Pons (tissue), 1 donor: ENCODE measurements around the gene GPI.
"Not testable (repeated sequence)": the region's sequence is repeated elsewhere in the genome, so short reads cannot be mapped to it uniquely, and the experiment has no call there.

ENCODE experiments used
- DNase-seq: peaks from one replicate; pipeline ENCODE4 v3.0.0-alpha.2; 2016; ENCODE audit warnings: low spot score

Gene GPI

DNA sequence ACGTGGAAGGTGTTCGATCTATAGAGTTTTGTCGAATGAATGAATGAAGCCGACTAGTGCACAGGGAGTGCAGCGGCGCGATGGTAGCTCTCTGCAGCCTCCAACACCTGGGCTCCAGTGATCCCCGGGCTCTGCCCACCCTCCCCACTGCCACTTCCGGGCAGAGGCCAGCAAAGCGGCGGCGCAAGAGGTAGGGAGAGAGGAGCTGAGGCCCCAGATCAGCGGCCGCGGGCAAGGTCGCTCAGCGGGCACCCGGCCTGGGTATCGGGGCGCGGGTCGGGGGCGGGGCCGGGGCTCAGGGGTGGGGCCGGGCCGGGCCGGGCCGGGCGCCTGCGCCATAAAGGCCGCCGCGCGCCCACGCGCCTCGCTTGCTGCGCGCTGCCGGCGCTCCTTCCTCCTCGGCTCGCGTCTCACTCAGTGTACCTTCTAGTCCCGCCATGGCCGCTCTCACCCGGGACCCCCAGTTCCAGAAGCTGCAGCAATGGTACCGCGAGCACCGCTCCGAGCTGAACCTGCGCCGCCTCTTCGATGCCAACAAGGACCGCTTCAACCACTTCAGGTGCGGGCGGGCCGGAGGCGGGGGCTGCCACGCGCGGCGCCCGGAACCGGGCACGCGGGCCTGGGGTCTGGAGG, at the start of gene GPI:
TSS of gene GPI (plus strand) at position 367 of the 633 bp plus-strand sequence. CDS start at position 438, 71 bp downstream.
- DNase-seq, result peak; percentile 31

DNA sequence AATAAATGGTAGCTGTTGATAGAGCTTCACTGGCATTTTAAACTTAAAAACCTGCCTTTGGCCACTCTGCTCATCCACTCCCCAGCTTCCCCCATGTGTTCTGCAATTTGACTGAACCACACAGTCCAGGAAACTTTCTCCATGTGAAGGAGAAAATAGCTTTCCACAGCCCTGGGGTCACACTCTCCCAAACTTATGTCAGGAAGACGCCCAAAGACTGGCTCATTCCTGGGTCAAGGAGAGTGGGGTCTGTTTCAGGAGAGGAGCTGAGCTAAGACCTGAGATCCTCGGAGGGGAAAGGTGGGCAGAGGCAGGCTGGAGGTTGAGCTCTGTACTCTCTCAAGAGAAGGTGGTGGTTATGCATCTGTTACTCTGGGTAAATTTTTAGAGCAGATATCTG, 48.7 kb upstream of the GPI start:
- DNase-seq, result no peak

DNA sequence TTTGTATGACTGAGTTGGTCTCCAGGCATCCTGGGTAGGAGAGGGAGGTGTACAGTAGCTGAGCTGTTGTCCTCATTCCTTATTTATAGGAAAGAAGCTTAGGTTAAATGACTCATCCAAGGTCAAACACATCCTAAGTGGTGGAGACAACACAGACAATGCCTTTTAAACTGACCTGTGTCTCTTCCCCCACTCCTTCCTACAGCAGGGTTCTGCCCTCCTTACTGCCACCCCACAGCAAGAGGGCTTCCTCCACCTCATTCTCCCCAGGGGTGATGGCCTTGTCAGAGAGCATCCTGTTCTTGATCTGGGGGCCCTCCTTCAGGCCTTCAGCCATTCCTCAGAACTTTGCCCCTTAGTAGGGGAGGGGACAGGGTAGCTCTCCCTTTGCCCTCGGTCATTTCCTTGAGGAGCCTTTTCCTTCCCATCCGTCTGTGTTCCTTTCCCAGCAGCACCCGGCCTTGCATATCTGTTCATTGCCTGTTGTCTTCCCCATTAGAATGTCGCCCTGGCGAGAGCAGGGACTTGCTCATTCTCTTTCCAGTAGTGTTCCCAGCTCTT, 48.2 kb upstream of the GPI start:
- DNase-seq, result no peak

DNA sequence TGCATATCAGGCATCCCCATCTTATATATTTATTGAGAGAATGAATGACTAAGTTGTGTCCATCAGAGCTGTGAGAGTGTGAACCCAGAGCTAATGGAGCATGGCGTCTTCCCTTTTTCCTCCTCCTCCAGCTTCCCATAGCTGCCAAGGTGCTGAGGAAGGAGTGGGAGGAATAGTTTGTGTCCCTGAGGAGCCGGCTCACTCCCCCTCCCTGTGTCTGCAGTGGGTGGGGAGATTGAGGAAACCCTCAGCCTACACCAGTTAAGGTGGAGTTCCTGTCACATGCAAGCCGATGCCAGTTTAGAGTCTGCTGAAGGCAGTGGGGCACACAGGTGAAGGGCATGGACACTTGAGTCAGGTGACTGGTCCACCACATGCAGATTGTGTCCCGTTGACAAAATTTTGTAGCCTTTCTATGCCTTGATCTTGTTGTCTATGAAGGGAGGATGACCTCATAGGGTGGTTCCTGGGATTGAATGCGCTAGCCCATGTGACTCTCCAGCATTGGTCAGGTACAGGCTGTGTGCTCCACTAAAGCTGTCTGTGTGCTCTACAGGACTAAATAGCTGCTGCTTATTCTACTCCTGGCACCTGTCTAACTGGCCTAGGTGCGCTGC, 47.6 kb upstream of the GPI start:
- DNase-seq, result no peak

DNA sequence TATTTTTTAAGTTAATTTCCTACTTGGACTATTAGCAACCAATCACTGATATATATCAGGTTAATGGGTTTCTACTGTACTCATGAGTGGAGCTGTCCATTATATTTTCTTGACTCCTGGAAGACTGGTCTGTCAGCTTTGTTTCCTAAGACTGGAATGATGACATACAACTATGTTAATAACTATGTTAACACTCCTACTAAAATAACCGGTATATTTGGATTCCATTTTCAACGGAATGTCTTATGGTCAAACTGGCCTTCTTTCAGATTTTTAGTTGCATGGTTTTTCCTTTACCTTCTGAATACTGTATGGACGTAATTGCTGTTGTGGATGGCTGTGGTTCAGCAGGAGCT, 45.8 kb upstream of the GPI start:
- DNase-seq, result no peak

DNA sequence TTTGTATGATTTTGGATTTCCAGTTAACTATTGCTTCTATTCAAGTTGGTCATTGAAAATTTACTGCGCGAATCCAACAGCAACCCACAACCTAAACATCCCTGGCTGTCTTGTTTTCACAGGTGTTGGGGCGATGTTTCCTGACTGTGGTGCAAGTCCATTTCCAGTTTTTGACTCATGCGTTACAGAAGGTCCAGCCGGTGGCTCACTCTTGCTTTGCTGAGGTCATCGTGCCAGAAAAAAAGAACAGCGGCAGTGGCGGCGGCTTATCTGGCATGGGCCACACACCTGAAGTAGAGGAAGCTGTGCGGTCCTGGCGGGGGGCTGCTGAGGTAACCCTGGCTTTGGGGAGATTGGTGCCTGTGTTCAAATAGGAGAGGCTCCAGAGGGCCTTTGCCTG, 45.2 kb upstream of the GPI start:
- DNase-seq, result no peak

DNA sequence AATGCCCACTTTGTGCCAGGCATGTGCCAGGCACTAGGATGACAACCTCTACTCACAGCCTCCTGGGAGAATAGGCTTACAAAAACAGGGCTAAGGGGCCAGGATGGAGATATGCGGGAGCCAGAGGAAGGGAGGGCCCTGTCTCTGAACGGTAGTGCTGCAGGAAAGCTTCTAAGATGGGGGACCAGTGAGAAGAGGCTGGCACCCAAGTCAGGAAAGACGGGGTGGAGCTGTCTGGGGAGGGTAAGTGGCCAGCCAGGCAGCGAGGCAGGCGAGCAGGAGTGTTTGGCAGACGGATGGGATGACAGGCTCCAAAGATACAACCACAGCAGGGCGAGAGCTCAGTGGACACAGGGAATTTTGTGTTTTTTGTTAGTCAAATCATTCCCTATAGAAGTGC, 44.7 kb upstream of the GPI start:
- DNase-seq, result peak; percentile 45

DNA sequence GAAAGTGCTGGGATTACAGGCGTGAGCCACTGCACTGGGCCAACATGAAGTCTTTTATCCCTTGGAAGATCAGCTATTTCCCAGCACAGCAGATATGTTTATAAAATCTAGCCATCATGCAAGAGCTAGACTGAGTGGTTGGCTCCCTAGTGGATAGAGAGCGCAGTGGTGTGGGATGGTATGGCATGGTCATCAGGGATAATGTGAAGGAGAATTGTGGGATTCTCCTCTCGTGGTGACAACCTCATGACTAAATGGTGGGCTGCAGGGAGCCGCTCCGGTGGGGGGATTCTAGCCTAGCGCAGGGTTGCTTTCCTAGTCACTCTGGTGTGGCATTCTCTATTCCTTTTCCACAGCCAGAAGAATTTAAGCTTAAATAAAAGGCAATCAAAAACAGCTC, 43.3 kb upstream of the GPI start:
- DNase-seq, result no peak

DNA sequence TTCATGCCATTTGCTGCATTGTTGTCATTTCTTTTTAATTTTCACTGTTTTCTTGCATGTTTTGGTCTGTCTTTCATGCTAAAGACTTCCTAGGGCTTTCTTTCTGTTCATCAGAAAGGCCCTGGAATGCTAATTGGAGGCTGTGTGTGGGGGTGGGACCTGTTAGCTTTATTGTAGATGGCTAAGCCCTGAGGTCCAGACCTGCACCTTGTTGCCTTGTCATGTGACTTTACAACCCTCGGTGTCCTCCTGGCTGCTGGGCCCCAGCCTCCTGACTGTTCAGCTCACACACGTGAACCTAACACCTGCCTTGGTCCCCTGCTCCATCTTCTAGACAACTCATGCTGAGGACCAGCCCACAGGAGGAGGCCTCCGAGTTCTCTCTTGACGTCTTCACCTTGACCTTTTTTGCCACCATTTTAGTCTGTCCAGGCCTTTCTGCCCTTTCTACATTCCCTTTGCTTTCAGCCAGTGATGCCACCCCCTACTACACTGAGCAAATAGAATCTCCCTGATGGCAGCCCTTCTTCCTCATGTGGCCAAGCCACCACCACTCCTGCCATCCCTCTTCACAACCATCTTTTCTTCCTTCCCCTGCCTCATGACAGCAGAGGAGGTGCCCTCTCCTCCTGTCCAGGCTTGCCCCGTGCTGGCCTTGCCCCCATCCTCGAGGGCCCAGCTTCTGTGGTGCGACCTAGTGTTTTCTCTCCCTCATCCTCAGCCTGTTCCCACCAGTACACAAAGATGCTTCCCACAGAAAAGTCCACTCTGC, 41.4 kb upstream of the GPI start:
- no peak for DNase-seq

DNA sequence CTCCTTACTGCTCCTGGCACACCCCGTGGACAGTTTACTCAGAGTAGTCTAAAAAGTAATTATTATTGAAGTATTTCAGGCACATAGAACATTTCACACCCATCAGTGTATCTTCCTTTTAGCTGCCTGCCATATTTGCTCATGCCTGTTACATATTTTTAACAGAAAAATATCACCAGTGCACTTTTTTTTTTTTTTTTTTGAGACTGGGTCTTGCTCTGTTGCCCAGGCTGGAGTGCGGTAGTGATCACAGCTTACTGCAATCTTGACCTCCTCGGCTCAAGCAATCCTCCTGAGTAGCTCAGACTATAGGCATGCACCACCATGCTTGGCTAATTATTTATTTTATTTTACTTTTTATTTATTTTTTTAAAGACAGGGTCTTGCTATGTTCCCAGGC, 40.7 kb upstream of the GPI start:
- DNase-seq, result no peak

DNA sequence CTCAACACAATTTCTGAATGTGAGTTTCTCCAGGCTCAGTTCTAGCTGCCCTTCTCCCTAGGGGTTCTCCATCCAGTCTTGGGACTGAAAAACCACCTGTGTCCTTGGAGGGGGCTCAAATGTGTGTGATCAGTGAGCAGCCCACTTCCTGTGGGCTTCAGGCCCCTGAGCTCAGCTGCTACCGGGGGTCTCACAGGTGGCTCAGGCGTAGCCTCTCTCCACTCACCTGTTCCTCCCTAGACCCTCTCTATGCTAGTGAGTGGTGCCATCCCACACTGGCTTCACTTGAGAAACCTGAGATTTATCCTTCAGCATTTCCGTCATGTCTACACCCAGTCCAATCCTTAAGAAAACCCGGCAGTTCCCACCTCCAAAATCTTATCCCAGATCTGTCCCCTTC, 39.8 kb upstream of the GPI start:
- no peak for DNase-seq

DNA sequence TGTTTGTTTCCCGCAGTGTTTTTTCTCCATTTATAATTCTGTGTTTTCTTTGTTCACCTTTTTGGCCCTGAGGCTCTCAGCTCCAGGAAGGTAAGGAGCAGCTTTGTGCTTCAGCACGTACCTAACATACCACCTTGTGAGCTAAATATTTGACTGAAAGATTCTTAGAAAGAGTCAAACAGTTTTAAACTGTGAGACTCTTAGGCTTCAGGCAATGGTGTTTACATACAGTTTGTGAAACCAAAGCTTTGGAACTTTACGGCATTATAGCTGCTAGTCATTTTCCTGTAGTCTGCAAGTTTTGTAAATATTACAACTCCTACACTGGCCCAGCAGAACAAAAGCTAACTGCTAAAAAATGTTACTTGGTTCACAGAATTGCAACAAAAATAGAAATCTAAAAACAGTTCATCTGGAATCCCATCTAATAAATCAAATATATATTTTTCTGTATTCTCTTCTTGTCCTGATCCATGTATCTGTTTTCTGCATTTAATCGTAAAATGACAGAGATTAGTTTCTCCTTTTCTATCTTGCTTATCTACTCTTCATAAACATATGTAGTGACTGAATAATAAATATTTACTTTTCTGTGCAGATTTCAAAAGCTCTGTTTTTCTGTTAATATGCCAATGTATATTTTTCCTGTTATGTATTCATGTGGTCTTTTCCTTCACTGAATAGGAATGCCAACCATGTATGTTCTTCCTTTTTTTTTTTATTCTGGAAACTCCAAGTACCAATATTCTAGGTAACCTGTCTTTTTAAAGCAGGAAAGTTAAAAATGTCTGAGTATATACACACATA, 38.8 kb upstream of the GPI start:
- no peak for DNase-seq

DNA sequence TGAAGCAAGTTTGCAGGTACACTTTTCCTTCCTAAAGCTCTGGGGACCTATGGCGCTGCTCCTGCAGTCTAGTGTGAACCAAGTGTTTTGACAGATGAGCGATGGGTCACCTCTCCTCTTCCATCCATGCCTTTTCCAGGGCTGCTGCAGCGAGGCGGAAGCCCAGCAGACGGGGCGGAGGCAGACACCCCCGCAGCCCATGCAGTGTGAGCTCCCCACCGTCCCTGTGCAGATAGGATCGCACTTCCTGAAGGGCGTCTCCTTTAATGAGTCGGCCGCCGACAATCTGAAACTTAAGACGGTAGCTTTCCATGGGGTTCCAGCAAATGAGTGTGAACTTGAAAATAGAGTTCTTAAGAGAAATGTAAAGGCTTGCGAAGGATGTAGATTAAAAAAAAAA, 37.1 kb upstream of the GPI start:
- DNase-seq, result no peak

DNA sequence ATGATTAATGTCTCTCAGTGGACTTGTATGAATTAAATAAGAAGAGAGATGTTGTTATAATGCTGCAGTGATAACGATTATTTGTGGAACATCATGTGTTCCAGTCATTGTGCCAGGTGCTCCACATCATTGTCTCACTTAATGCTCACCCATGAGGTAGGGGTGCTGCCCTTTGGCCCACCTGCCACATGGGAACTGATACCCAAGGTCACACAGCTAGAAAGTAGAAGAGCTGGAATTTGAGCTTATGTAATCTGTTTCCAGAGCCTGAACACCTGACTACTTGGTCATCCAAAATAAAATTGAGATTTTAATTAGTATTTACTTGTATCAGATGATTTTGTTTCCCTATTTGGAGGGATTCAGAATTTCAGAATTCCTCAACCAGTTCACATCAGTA, 36.0 kb upstream of the GPI start:
- no peak for DNase-seq

DNA sequence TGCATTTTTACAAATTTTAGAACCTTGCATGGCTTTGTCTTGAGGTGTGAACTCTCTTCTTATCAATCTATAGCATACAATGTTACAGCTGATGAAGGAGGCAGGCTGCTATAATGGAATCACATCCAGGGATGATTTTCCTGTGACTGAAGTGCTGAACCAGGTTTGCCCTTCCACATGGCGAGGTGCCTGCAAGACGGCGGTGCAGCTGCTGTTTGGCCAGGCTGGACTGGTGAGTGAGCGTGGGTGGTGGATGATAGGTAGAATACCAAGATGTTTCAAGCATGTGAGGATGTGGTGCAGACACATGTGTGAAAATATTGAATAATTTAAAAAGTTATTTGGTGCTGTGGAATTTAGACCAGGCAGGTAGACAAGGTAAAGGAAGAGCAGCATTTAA, 34.9 kb upstream of the GPI start:
- no peak for DNase-seq

DNA sequence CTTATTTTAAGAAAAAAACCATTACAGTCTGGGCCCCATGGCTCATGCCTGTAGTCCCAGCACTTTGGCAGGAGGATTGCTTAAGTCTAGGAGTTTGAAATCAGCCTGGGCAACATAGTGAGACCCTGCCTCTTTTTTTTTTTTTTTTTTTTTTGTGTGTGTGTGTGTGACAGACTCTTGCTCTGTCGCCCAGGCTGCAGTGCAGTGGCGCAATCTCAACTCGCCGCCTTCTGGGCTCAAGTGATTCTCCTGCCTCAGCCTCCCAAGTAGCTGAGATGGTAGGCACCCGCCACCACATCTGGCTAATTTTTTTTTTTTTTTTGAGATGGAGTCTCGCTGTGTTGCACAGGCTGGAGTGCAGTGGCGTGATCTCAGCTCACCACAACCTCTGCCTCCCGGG, 34.4 kb upstream of the GPI start:
- DNase-seq, result not testable (repeated sequence)

DNA sequence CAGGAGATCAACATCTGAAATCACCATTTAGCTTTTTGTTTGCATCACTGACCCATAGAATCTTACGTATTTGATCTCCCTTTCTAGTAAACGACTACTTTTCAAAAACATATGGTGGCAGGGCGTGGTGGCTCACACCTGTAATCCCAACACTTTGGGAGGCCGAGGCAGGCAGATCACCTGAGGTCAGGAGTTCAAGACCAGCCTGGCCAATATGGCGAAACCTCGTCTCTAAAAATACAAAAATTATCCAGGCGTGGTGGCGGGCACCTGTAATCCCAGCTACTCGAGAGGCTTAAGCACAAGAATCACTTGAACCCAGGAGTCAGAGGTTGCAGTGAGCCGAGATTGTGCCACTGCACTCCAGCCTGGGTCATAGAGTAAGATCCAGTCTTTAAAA, 33.4 kb upstream of the GPI start:
- DNase-seq, result not testable (repeated sequence)

DNA sequence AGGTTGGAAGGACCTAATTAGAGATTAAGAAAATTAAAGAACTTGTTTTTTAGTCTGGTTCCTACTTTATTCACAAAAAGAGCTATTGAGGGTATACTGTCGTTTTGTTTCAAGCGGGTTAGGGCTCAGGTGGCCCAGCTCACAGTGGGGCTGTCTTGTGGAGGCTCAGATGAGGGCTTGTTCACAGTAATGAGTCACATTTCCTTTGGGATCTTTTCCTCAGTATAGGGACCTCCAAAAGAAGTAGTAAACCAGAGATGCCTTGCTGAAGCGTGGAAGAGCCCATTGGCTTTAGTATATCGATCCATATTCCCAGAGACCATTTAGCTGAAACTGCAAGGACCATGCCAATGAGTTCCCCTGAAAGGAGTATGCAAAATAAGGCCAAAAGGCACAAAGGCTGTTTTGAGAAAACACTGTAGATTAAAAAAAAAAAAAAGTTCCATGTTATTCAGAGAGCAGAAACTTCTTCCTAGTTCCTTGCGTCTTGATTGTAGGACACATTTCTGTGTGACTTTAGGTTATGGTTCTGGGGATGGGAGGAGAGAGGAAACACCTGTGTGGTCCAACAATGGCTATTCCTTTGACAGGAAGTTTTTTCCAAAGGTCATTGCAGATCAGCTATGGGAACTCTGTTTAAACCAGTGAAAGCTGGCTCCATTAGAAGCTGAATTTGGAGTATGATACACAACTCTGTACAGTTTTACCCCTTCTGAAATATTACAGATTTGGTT, 32.8 kb upstream of the GPI start:
- no peak for DNase-seq

DNA sequence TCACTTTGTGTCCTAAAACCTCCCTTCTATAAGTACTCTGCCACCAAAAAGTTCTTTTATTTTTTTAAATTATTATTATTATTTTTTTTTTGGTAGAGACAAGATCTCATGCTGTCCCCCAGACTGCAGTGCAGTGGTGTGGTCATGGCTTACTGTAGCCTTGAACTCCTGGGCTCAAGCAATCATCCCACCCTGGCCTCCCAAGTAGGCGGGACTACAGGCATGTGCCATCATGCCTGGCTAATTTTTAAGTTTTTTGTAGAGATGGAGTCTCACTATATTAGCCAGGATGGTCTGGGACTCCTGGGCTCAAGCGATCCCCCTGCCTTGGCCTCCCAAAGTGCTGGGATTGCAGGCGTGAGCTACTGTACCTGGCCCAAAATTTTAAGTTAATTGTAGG, 29.1 kb upstream of the GPI start:
- DNase-seq, result no peak

DNA sequence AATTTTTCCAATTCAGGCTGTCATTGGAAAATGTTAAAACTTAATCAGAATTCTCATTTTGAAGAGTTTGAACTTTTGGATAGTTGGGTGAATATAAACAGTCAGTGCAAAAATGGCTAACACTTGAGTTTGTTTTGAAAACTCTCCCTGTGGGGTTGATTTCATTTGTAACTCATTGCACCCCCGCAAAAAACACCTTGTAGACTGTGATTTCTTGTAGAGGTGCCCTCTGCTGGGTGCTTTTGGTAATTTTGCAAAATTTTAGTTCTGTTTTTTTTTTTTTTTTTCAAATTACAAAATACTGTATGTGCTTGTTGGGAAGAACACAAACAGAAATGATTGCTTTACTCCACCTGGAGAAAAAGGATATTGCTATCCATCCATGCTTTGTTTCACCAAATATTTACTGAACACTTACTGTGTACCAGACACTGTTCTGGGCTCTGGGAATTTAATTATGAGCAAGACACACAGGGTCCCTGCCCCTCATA, 28.2 kb upstream of the GPI start:
- DNase-seq, result peak; percentile 31

DNA sequence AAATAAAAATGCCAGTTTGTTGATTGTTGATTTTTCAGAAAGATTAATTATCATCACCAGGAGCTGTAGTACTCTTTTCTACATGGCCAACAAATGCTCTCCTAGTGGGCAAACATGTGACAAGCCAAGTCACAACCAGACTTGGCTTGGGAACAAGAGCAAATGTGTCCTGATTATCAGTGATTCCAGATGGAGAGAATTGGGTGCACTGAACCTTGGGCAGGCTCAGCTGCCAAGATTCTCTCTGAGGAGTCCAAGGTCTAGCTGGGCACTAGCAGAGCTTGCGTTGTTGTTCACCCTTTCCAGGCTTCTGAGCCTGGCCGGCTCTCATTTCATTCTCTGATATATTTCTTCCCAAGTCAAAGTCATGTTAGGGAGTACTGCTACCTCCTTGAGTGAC, 27.3 kb upstream of the GPI start:
- DNase-seq, result peak; percentile 34
